Measurements from ENCODE around the gene BAD.
"Not testable (repeated sequence)": the region's sequence is repeated elsewhere in the genome, so short reads cannot be mapped to it uniquely, and the experiment has no call there.

Gene BAD

DNA sequence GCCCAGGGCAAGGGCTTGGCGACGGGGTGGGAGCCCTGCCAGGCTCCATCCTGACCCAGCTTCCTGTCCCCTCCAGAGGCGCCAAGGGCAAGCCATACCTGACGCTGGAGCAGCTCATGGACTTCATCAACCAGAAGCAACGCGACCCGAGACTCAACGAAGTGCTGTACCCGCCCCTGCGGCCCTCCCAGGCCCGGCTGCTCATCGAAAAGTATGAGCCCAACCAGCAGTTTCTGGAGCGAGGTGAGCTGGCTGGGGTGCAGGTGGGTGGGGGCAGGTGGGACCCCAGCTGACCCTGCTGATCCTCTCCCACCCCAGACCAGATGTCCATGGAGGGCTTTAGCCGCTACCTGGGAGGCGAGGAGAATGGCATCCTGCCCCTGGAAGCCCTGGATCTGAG lies 28.2 kb downstream of the BAD start:
- DNase-seq (ENCODE audit: low read depth), result no peak

DNA sequence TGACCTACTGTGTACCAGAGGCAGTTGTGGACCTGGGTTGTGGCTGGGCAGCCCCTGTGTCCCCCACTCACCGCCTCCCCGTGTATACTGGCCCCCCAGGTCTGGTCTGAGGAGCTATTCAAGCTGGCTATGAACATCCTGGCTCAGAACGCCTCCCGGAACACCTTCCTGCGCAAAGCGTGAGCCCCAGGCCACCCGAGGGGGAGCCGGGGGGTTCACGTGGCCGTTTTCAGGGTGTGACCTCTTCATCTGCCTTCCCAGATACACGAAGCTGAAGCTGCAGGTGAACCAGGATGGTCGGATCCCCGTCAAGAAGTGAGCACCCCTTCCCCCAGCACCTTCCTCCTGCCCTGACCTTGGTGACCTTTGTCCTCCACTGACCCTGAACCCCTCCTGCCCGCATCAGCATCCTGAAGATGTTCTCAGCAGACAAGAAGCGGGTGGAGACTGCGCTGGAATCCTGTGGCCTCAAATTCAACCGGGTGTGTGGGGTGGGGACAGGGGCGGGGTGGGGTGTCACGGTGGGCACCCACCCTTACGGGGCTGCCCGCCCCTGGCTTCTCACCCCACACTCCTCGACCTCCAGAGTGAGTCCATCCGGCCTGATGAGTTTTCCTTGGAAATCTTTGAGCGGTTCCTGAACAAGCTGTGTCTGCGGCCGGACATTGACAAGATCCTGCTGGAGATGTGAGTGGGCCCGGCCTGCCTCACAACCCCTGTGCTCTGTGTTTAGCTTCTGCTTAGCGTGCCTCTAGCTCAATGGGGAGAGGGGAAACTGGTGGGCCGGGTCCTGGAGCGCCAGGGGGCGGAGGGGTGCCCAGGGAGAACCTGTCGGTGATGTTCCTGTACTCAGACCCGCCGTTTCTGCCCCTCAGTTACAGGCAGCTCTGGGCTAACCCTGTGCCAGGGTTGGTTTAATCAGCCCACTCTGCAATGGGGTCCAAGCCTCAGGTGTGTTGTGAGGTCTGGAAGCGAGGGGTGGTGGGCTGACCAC lies 29.0 kb downstream of the BAD start:
- no peak for DNase-seq (ENCODE audit: low read depth)

DNA sequence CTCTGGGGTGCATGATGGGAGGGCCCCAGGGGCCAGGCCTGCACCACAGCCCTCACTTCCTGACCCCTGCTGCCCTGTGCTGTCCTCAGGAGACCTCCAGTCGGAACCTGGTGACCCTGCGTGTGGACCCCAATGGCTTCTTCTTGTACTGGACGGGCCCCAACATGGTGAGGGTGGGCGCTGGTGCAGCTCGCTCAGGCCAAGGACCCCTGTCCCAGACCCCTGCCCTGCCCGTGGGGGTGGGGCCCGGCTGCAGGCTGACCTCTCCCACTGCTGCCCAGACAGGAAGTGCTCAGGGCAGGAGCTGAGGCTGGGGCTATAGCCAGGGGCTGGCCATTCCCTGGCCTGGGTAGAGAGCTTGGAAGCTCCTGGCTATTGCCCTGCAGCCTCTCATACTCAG lies 30.1 kb downstream of the BAD start:
- no peak for DNase-seq (ENCODE audit: low read depth)

GRCh38 chr11:64253481-64253880 lies 31.0 kb downstream of the BAD start:
- no peak for DNase-seq (ENCODE audit: low read depth)

- DNase-seq (ENCODE audit: low read depth), result no peak
Observed at GRCh38 chr11:64253043-64253442, 31.4 kb downstream of the BAD start.

GRCh38 chr11:64252003-64252872 lies 32.2 kb downstream of the BAD start:
- DNase-seq (ENCODE audit: low read depth), result no peak

DNA sequence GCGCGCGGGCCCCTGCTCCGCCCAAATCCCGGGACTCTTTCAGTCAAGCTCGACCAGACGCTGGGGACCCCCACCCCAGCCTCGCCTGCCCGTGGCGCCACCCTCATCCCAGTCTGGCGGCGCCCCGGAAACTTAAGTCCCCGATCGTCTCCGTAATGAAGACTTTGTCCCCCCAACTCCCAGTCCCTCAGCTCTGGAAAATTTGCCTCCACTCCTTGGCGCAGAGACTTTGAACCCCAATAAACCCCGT lies 32.8 kb downstream of the BAD start:
- no peak for DNase-seq (ENCODE audit: low read depth)

DNA sequence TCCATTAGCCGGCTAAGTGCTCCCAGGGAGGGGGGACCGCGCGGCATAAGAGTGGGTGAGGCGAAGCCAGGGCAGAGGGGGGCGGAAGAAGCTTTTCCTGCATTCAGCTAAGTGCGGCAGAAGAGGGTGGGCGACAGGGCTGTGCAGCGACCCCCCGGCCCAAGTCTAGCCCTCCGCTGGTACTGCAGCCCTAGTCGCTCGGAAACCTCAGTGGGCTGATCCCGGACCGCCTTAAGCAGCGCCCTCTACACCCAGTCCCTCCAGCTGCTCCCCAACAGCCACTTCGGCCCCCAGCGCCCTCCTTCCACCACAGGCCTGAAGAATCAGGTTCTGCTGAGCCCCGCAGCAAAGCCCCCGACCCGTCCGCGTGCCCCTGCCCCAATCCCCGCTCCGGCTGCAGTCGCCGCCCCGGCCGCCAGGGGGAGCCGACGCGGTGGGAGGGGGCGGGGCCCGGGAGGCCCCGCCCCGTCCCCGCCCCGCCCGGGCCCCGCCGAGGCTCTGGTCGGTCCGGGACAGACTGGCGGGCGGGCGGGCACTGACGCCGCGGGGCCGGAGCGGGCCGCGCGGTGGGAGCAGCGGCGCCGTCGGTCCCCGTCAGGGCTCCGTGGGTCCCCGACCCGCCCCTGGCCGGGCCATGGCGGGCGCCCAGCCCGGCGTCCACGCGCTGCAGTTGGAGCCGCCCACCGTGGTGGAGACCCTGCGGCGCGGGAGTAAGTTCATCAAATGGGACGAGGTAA lies 33.3 kb downstream of the BAD start, which contains the start of gene PLCB3:
Gene PLCB3, plus strand, starts transcription at position 515 of the 737 bp plus-strand sequence. Its CDS starts 120 bp downstream, at position 635.
- peak; percentile 64 for DNase-seq (ENCODE audit: low read depth)

- DNase-seq (ENCODE audit: low read depth), result no peak
Observed at GRCh38 chr11:64250415-64251015, 34.0 kb downstream of the BAD start.

GRCh38 chr11:64249563-64250414 lies 34.7 kb downstream of the BAD start:
- no peak for DNase-seq (ENCODE audit: low read depth)

GRCh38 chr11:64249038-64249437 lies 35.4 kb downstream of the BAD start:
- DNase-seq (ENCODE audit: low read depth), result no peak

- no peak for DNase-seq (ENCODE audit: low read depth)
Observed at GRCh38 chr11:64248578-64248977, 35.9 kb downstream of the BAD start.

- DNase-seq (ENCODE audit: low read depth), result no peak
Observed at GRCh38 chr11:64247729-64248531, 36.5 kb downstream of the BAD start.

- DNase-seq (ENCODE audit: low read depth), result peak; percentile 74
Observed at GRCh38 chr11:64246871-64247728, 37.4 kb downstream of the BAD start, which contains the start of gene PPP1R14B. PPP1R14B (minus strand) TSS chr11:64246943; CDS start chr11:64246673, 270 bp downstream.

GRCh38 chr11:64246621-64246870 lies 37.9 kb downstream of the BAD start:
- DNase-seq (ENCODE audit: low read depth), result not testable (repeated sequence)

GRCh38 chr11:64245797-64246620 lies 38.5 kb downstream of the BAD start:
- peak; percentile 53 for DNase-seq (ENCODE audit: low read depth)

DNA sequence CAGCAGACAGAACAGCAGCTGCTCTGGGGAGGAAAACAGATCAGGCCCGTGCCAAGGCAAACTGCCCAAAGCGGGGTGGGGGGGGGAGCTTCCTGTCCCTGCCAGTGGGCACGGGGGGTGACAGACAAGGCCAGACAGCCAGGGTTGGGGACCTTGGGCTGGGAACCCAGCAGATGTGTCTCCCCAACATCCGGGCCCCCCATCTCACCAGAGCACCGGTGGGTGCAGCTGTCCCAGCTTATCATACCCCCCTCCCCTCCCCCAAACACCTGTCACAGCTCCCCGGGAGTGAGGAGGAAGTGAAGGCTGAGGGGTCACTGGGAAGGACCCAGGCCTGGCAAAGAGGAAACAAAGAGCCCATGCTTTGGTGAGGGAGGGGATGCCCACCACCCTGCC lies 39.1 kb downstream of the BAD start:
- peak; percentile 51 for DNase-seq (ENCODE audit: low read depth)

GRCh38 chr11:64244966-64245365 lies 39.5 kb downstream of the BAD start:
- no peak for DNase-seq (ENCODE audit: low read depth)
